Calu3 (cell line): ENCODE results near the gene NTNG1. TPM values are rescaled to one million over a fixed set of nuclear protein-coding genes. Genes with fewer than 3 reads are reported as not detected.

Experiments
- BruUV-seq: library from RNA; stranded (reverse); fragments of 400-500 nt; replicated peaks from 2 replicates; lab custom pipeline; 2021; lab: Mats Ljungman, UMichigan
- CTCF ChIA-PET: fragments of 300-600 bp; sonication (Branson Sonifier 250); formaldehyde crosslinking; loops from one replicate; lab custom pipeline; 2022; ENCODE audit warnings: antibody characterized with exemption; lab: Charles Lee
- DNase-seq: peaks from one replicate; pipeline ENCODE4 v3.0.0; 2022
- H3K27ac Mint-ChIP-seq: one replicate; pipeline ENCODE4 v1.8.0; 2022; ENCODE audit warnings: mixed read lengths; ENCODE audit not compliant: unreplicated experiment
- H3K27me3 Mint-ChIP-seq: one replicate; pipeline ENCODE4 v1.8.0; 2022; ENCODE audit warnings: mixed read lengths; ENCODE audit not compliant: unreplicated experiment
- H3K36me3 Mint-ChIP-seq: one replicate; pipeline ENCODE4 v1.8.0; 2022; ENCODE audit warnings: mild to moderate bottlenecking, moderate library complexity, mixed read lengths; ENCODE audit not compliant: insufficient read depth, unreplicated experiment
- H3K4me1 Mint-ChIP-seq: one replicate; pipeline ENCODE4 v1.8.0; 2022; ENCODE audit warnings: mild to moderate bottlenecking, low read depth, mixed read lengths; ENCODE audit not compliant: unreplicated experiment
- H3K4me3 Mint-ChIP-seq: one replicate; pipeline ENCODE4 v1.8.0; 2022; ENCODE audit warnings: mild to moderate bottlenecking, low read depth, moderate library complexity, mixed read lengths; ENCODE audit not compliant: unreplicated experiment
- H3K9me3 Mint-ChIP-seq: one replicate; pipeline ENCODE4 v1.8.0; 2022; ENCODE audit warnings: low read depth, mixed read lengths; ENCODE audit not compliant: unreplicated experiment
- CTCF ChIP-seq: fragments of 200-600 bp; IDR thresholded peaks from one replicate; pipeline ENCODE4 v1.8.0; 2022; ENCODE audit warnings: antibody characterized with exemption; ENCODE audit not compliant: unreplicated experiment
- intact Hi-C: fragments of 100-400 bp; cut with micrococcal nuclease; formaldehyde crosslinking; loops from one replicate; pipeline ENCODE4 v1.10.0; 2022; ENCODE audit not compliant: unreplicated experiment
- total RNA-seq: library from RNA; stranded (reverse); gene quantifications from 2 replicates; pipeline ENCODE4 v1.2.3, GENCODE V29; 2022

The NTNG1 gene
- total RNA-seq, 1 experiment from 2014 or later = 2.6 TPM

GRCh38 chr1:107343601-107344000, 202.8 kb downstream of the NTNG1 start:
- intact Hi-C loops = no loop called here
- Mint-ChIP-seq H3K27me3 (no peaks in the 10 kb centered on the region), H3K4me1 (no peaks in the 10 kb centered on the region), H3K27ac (no peak overlapping the region), H3K36me3 (no peaks in the 10 kb centered on the region), H3K9me3 (peaks cover 3% of the 10 kb centered on the region), H3K4me3 (no peak overlapping the region)
- BruUV-seq = no TSS peak
- no peak for DNase-seq
- CTCF ChIA-PET = no interaction called here
- TF ChIP-seq CTCF = no peak

- BruUV-seq = no TSS peak
Measured at GRCh38 chr1:107344268-107344760, 203.5 kb downstream of the NTNG1 start.

GRCh38 chr1:107344836-107345235, 204.0 kb downstream of the NTNG1 start:
- Mint-ChIP-seq H3K4me3 (no peak overlapping the region), H3K27ac (no peak overlapping the region), H3K27me3 (no peaks in the 10 kb centered on the region), H3K9me3 (peaks cover 3% of the 10 kb centered on the region), H3K4me1 (no peaks in the 10 kb centered on the region), H3K36me3 (no peaks in the 10 kb centered on the region)
- CTCF ChIA-PET = no interaction called here
- intact Hi-C loops = no loop called here
- no peak for TF ChIP-seq CTCF
- no peak for DNase-seq
- BruUV-seq = no TSS peak

More at GRCh38 chr1:107344268-107344760, 203.5 kb downstream of the NTNG1 start:
- TF ChIP-seq CTCF = no peak
- intact Hi-C loops = no loop called here
- Mint-ChIP-seq H3K4me1 (no peaks in the 10 kb centered on the region), H3K4me3 (no peak overlapping the region), H3K36me3 (no peaks in the 10 kb centered on the region), H3K9me3 (peaks cover 3% of the 10 kb centered on the region), H3K27me3 (no peaks in the 10 kb centered on the region), H3K27ac (no peak overlapping the region)
- DNase-seq = no peak
- CTCF ChIA-PET = no interaction called here

GRCh38 chr1:107352850-107353249, 212.0 kb downstream of the NTNG1 start:
- no peak overlapping the region for H3K4me3 Mint-ChIP-seq
- intact Hi-C loops = no loop called here
- H3K9me3 Mint-ChIP-seq = peaks cover 2% of the 10 kb centered on the region
- H3K27me3 Mint-ChIP-seq = no peaks in the 10 kb centered on the region
- no peak for TF ChIP-seq CTCF
- CTCF ChIA-PET = no interaction called here
- no peaks in the 10 kb centered on the region for H3K36me3 Mint-ChIP-seq
- DNase-seq = no peak
- BruUV-seq = no TSS peak
- H3K27ac Mint-ChIP-seq = no peak overlapping the region
- H3K4me1 Mint-ChIP-seq = no peaks in the 10 kb centered on the region
